Activated CD4-positive, alpha-beta T cell treated with anti-CD3 and anti-CD28 coated beads, Interleukin-2, amount 50 U/mL, for 24 hours (primary cell): ENCODE results near the gene TJP3.
A peak's percentile ranks its signal among the peaks of the same experiment; 100 is the strongest.
"Not testable (repeated sequence)": the region's sequence is repeated elsewhere in the genome, so short reads cannot be mapped to it uniquely, and the experiment has no call there.

Experiments used
- DNase-seq, 2 donors: peaks; one replicate each; pipeline ENCODE4 v3.0.0-alpha.2; 2020; ENCODE audit warnings: low read depth in 1 of 2, low spot score in 1 of 2

The TJP3 gene

DNA sequence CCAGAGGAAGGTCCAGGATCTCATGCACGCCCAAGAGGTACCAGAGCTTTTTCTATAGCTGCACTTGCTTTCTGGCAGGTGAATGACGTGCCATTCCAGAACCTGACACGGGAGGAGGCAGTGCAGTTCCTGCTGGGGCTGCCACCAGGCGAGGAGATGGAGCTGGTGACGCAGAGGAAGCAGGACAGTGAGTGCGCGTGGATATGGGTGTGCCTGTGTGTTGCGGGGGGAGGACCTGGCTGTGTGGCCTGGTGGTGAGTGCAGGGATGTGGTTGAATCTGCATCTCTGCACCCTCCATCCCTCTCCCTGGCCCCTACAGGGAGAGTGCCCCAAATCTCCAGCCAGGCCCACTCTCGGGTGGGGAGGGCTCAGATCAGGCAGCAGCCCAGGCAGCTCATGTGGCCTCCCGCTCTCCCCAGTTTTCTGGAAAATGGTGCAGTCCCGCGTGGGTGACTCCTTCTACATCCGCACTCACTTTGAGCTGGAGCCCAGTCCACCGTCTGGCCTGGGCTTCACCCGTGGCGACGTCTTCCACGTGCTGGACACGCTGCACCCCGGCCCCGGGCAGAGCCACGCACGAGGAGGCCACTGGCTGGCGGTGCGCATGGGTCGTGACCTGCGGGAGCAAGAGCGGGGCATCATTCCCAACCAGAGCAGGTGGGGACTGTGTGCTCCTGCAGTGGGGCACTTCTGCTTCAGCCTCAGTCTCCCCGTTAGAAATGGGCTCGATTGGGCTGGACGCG is 30.5 kb downstream of the TJP3 start:
- no peak for DNase-seq

DNA sequence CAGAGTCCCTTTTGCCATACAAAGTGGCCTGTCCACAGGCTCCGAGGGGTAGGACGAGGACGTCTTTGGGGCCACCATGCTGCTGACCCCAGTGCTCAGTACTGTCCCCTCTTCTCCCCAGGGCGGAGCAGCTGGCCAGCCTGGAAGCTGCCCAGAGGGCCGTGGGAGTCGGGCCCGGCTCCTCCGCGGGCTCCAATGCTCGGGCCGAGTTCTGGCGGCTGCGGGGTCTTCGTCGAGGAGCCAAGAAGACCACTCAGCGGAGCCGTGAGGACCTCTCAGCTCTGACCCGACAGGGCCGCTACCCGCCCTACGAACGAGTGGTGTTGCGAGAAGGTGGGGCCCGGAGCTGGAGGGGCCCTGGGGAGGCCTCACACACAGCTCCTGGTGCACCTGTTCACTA is 32.2 kb downstream of the TJP3 start:
- no peak for DNase-seq

DNA sequence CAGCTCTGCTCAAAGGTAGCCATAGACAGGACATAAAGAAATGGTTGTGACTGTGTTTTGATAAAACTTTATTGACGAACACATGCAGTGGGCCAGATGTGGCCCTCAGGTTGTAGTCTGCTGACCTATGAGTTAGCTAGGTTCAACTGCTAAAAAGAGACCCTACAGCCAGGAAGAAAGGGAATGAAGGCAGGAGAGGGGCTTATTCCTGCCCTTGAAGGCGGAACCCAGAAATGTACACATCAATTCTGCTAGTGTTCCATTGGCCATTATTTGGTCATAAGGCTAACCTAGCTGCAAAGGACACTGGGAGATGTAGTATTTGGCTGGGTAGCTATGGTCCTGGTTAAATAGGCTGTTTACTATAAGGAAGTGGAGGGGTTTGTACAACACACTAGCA is 35.3 kb downstream of the TJP3 start:
- no peak for DNase-seq

DNA sequence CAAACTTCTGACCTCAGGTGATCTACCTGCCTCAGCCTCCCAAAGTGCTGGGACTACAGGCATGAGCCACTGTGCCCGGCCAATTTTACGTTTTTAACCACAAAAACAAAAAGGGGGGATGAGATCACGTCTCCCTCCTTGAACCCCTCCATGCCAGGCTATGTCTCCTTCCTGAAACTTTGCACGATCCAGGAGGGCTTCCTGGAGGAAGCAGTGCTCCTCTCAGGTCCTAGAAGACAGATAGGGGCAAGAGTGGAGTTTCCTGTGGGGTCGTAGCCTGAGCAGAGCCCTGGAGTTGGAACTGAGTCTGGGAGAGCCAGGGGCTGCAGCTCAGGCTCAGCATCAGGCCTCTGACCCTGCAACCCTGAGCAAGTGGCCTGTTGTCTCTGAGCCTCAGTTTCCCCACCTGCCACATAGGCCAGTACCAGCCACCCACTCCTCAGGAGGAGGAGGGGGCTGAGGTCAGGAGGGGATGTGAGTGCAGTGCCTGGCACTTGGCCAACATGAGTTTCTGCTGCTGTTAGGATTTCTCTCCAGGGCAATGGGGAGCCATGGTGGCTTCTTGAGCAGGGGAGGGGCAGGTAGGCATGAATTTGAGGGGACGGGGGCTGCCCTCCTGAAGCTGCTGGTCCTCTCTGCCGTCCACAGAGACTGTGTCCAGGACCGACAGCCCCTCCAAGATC is 37.3 kb downstream of the TJP3 start:
- DNase-seq: no peak

DNA sequence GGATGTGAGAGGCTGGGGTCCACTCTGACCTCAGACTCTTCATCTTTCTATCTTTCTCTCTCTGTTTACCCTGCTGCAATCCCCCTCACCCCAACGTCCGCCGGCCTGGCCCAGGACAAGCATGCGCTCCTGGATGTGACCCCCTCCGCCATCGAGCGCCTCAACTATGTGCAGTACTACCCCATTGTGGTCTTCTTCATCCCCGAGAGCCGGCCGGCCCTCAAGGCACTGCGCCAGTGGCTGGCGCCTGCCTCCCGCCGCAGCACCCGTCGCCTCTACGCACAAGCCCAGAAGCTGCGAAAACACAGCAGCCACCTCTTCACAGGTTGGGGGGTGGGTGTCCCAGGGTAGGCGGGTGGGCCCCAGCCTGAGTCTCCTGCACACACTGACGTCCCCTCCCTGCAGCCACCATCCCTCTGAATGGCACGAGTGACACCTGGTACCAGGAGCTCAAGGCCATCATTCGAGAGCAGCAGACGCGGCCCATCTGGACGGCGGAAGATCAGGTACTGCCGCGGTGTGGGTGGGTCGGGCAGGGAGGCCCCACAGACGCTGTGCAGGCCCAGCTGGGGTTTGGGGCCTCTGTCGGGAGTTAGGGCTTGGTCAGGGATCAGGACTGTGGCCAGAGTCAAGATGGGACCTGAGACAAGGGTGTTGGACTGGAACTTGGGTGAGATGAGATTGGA is 38.3 kb downstream of the TJP3 start:
- no peak for DNase-seq

DNA sequence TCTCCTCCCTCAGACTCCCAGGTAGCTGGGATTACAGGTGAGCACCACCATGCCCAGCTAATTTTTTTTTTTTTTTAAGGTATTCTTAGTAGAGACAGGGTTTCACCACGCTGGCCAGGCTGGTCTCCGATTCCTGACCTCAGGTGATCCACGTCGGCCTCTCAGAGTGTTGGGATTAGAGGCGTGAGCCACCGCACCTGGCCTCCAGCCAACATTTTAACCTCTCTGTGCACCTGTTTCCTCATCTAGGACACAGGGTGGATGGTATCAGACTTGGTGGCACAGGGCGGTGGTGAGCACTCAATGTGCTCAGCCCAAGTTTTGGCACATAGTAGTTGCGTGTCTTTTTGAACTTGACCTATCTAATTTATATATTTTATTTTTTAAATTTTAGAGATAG is 40.8 kb downstream of the TJP3 start:
- DNase-seq: no peak

DNA sequence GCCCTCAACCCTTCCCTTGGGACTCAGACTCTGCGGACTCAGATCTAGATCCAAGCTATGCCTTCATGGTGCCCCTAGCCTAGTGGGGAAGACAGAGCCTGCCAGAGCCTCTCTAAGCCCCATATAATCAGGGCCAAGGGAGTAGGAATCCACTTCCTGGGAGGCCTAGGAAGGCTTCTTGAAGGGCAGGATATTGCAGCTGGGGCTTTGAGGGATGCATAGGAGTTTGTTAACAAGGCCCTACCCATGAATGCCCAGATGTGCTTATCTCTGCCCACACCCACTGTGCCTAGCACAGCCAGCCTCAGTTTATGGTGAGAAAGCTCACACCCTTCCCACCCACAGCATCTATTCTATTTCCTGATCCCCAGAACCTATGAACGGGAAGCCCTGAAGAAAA is 42.0 kb downstream of the TJP3 start:
- DNase-seq: no peak

DNA sequence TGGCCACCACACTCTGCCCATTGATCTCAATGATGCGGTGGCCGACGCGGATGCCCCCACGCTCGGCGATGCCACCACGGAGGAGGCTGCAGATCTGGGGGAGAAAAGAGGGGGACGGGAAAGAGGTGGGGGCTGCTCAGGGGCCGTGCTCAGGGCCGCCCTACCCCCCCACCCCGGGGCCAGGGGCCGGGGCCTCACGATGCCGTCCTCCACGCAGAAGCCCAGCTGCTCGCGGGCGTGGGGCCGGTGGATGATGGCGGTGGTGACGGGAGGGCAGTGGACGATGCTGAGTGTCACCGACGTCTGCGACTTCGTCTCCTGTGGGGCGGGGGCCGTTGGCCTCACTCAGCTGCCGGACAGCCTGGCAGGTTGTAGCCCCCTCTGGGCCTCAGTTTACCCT is 43.1 kb downstream of the TJP3 start:
- DNase-seq: no peak

DNA sequence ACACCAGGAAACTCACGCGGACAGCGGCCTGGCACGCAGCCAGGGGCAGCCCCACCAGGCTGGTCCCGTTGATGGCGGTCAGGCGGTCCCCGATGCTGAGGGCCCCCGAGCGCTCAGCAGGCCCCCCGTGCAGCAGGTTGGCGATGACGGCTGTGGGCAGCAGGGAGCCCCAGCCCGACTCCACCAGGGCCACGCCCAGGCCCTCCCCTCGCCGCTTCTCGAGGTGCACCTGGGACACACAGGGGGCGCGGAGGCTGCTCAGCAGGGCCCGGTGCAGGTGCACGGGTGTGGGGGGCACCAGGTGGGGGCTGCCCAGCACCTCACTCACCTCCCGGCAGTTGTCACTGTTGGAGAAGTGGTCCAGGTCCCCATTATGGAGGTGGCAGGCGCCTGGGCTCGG is 44.3 kb downstream of the TJP3 start:
- DNase-seq: no peak

DNA sequence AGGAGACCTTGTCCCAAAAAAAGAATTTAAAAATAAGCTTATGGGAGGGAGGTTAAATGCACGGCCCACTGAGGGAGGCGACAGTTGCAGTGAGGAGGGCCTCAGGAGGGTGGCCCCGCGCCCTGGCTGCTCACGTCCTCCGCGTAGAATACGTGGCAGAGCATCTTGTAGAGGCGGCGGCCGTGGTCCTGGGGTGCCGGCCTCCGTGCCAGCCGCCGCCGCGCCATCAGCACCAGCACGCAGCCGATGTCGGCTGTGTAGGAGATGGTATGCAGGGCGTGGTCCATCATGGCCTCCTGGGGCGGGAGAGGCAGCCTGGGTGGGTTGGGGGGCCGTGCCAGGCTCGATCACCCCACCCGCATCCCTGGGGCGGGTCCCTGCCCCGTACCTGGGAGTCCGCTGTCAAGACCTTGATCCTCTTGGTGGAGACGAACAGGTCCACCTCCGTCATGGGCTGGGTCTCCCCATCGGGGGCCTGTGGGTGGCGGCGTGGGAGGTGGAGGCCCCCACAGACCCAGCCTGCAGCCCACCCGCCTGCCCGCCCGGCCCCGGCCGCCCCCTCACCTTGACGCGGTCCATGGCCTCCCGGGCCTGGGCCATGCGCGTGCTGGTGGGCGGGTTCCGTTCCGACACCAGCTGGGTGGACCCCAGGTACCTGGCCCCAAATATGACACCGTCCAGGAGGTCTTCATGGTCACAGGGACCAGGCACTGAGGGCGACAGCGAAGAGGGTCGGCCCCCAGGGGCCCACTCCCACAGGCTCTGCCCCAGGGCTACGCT is 45.6 kb downstream of the TJP3 start:
- DNase-seq: no peak

DNA sequence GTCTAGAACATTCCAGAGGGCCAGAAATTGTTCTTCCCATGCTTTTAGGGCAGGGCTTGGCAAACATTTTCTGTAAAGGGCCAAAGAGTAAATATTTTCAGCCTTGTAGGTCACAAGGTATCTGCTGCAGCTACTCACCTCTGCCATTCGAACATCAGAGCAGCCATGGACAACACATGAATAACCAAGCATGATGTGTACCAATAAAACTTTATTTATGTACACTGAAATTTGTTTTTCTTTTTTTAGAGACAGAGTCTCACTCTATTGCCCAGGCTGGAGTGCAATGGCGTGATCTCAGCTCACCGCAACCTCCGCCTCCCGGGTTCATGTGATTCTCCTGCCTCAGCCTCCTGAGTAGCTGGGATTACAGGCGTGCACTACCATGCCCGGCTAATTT is 49.5 kb downstream of the TJP3 start:
- DNase-seq: not testable (repeated sequence)

DNA sequence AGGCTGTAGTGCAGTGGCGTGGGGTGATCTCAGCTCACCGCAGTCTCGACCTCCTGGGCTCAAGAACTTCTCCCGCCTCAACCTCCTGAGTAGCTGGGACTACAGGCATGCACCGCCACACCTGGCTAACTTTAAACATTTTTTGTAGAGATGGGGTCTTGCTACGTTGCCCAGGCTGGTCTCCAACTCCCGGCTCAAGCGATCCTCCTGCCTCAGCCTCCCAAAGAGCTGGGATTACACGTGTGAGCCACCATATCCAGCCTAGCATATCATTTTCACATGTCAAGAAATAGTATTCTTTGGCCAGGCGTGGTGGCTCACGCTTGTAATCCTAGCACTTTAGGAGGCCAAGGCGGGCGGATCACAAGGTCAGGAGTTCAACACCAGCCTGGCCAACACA is 50.1 kb downstream of the TJP3 start:
- not testable (repeated sequence) for DNase-seq

DNA sequence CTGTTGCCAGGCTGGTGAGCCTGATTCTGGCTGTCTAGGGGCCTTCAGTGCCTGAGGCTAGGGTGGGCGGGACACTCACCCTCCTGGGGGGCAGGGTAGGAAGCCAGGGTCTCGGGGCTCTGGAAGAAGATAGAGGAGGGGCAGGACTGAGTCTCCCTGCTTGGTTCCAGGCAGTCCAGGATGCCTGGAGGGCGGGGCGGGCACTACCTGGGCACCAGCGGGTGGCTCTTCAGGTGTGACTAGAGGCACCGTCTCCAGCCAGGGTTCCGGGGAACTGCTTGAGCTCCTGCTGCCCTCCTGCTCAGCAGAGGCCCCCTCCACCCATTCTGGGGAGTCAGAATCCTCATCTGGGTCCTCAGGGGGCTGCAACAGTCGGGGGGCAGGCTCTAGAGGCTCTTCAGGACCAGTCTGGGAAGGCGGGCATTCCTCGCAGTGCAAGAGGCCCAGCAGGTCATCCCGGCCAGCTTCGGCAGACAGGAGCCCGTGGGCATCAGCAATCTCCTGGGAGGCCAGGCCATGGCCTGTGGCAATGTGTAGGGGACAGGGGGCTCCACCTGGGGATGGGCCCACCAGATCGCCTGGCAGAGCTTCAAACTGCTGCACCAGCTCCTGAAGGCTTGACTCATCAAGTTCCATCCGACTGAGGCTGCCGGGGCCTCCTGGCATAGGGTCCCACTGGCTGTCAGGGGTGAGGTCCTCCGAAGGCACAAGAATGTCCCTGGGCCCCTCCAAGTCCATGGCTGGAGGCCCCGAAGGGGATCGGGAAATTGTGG is 51.5 kb downstream of the TJP3 start:
- DNase-seq: no peak

DNA sequence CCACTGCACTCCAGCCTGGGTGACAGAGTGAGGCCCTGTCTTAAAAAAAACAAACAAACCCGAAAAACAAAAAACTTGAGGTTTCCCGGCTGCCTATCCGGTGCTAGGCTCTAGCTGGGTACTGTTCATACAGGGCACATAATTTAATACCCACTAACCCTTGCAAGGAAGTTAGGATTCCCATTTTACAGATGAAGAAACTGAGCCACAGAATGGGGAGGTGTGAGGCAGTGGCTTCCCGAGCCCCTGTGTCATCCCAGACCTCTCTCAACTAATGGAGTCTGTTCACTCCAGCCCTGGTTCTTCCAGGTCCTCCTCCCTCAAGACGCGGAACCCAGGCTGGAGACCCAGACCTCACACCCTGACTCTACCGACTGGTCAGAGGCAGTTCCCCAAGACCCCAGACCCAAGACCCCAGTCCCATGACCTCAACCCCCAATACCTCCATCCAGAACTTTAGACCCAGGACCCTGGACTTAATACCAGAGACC is 52.7 kb downstream of the TJP3 start:
- no peak for DNase-seq

DNA sequence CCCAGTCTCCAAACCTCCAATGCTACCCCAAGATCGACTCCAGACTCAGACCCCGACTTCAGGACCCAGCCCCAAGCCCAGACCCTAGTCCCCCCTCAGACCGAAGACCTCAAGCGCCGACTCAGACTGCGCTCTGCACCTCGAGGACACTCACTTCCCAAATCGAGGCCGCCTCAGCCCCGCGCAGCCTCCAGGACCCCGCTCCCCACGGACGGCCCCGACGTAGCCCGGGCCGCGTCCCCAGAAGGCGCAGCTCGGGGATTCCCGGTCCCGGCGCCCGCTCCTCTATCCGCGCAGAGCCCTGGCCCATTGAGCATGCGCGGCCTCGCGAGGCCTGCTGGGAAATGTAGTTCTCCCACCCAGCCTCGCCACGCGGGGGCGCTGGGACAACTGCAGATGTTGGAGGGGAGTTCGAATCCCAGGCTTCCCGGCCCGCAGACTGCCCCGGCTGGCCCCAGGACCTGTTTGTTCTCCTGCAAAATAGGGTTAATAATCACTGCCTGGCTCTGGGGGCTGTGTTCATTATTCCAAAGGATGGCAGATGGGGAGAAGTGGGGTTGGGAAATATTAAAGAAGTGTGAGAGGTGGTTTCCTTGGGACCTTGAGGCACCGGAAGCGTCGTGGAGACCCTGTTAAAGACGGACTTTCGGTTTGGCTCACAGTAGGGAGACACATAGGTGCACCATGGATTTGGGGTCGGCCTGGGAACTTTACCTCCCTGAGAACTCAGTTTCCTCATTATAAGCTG is 53.4 kb downstream of the TJP3 start, which contains the start of gene APBA3:
APBA3 (minus strand) TSS at position 311 of the 748 bp plus-strand sequence. CDS start 1,428 bp downstream, outside the sequence.
- DNase-seq: peak; percentile 94 to 98

DNA sequence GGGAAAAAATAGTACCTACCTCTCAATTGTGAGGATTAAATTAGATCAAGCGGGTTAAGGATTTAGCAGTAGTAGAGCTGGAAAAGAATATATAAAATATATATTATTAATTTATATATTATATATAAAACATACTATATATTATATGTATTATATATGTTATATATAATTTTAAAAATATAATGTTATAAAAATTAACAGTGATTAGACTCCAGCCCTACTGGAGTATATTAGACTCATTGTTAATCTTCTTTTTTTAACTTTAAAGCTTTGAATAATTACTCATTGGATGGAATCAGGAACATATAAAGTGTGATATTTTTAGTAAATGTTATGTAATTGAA is 53.9 kb downstream of the TJP3 start:
- no peak for DNase-seq

DNA sequence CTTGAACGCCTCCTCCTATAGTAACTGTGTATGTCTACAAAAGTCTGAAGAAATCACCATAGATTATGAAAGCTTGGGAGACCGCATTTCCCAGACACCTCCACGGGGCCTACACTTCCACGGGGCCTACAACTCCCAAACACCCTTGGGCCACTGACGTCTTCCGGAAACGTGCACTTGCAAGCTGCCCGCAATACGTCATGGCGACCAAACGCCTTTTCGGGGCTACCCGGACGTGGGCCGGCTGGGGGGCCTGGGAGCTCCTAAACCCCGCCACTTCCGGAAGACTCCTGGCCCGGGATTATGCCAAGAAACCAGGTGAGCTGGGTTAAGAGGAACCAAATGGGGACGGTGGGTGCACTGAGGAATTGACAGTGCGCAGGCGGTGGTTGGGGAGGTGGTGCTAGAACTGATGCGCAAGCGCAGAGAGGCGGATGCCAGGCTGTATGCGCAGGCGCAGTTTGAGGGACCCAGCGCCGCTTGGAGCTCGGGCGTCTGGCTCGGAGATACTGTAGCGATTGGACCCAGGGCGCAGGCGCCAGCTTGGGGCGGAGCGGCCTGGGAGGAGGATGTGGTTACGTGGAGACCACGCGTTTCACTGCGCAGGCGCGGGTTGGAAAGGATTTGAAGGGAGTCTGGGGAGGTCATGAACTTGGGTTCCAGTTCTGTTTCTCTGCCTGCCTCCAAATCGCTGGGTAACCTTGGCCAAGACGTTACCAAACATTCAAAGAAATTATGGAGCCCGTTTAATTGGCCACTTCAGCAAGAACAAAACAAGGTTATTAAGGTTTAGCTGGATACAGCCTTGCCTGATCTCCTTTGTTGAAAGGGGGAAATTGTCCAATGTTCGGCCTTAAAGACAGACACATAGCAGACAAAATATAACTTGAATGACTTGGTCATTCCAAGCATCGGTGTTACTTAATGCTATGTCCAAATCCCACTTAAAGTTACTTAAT is 54.6 kb downstream of the TJP3 start, which contains the start of gene MRPL54:
MRPL54 (plus strand) TSS at position 182 of the 959 bp plus-strand sequence; CDS start at position 201, 19 bp downstream.
- peak; percentile 99 for DNase-seq

DNA sequence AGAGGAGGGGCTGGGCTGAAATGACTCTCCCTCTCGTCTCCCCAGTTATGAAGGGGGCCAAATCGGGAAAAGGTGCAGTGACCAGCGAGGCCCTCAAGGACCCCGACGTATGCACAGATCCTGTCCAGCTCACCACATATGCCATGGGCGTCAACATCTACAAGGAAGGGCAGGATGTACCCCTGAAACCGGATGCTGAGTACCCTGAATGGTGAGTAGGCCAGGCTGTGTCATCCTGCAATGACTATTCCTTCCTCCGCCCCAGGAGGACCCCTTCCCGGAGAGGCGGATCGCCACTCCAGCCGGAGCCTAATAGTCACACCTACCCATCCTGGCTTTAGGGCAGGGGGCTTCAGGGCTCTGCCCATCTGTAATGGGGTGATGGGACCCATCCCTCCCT is 56.9 kb downstream of the TJP3 start:
- DNase-seq: no peak

DNA sequence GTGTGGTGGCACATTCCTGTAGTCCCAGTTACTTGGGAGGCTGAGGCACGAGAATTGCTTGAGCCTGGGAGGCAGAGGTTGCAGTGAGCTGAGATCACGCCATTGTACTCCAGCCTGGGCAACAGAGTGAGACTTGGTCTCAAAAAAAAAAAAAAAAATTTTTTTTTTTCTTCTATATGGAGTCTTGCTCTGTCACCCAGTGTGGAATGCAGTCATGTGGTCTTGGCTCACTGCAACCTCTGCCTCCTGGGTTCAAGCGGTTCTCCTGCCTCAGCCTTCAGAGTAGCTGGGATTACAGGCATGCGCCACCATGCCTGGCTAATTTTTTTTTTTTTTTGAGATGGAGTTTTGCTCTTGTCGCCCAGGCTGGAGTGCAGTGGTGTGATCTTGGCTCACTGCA is 57.6 kb downstream of the TJP3 start:
- not testable (repeated sequence) for DNase-seq
